MCF 10A (cell line): ENCODE results near the gene RALGAPB. TPM values are rescaled to one million over a fixed set of nuclear protein-coding genes. Genes with fewer than 3 reads are reported as not detected.

Source experiments
- BruUV-seq: library from RNA; stranded (reverse); fragments of 400-500 nt; replicated peaks from 2 replicates; lab custom pipeline; 2021; lab: Mats Ljungman, UMichigan
- CTCF ChIA-PET: fragments of 300-600 bp; sonication (Branson Sonifier 250); formaldehyde crosslinking; extraction: SDS; loops from one replicate; lab custom pipeline; 2021; ENCODE audit warnings: antibody characterized with exemption, inconsistent platforms; lab: Yijun Ruan, JAX
- POLR2A ChIA-PET: fragments of 300-600, 350-650 bp; sonication (Branson Sonifier 250); formaldehyde crosslinking; extraction: SDS; loops from one replicate; lab custom pipeline; 2020; ENCODE audit warnings: antibody characterized with exemption, inconsistent platforms; lab: Yijun Ruan, JAX
- DNase-seq: peaks from one replicate; pipeline ENCODE4 v3.0.0-alpha.2; 2018; ENCODE audit not compliant: unreplicated experiment
- H3K27ac Mint-ChIP-seq: one replicate; pipeline ENCODE4 v1.8.0; 2022; ENCODE audit warnings: mild to moderate bottlenecking, low read depth, mixed read lengths; ENCODE audit not compliant: unreplicated experiment
- H3K27me3 Mint-ChIP-seq: one replicate; pipeline ENCODE4 v1.8.0; 2022; ENCODE audit warnings: mixed read lengths; ENCODE audit not compliant: insufficient read depth, unreplicated experiment
- H3K36me3 Mint-ChIP-seq: one replicate; pipeline ENCODE4 v1.8.0; 2022; ENCODE audit warnings: mild to moderate bottlenecking, moderate library complexity, mixed read lengths; ENCODE audit not compliant: insufficient read depth, unreplicated experiment
- H3K4me1 Mint-ChIP-seq: one replicate; pipeline ENCODE4 v1.8.0; 2022; ENCODE audit warnings: mixed read lengths; ENCODE audit not compliant: insufficient read depth, unreplicated experiment
- H3K4me3 Mint-ChIP-seq: one replicate; pipeline ENCODE4 v1.8.0; 2022; ENCODE audit warnings: mild to moderate bottlenecking, moderate library complexity, mixed read lengths; ENCODE audit not compliant: unreplicated experiment
- H3K9me3 Mint-ChIP-seq: one replicate; pipeline ENCODE4 v1.8.0; 2022; ENCODE audit warnings: mixed read lengths; ENCODE audit not compliant: unreplicated experiment
- intact Hi-C: fragments of 100-400 bp; cut with micrococcal nuclease; formaldehyde crosslinking; loops from 2 replicates; pipeline ENCODE4 v1.14.1; 2022
- total RNA-seq: library from RNA; stranded (reverse); gene quantifications from 2 replicates; pipeline ENCODE4 v1.2.3, GENCODE V29; 2022
- TF ChIP-seq, protein P1 (sequence below): fragments of 200-600 bp; IDR thresholded peaks from one replicate; pipeline ENCODE4 v1.8.0; 2022; ENCODE audit warnings: antibody characterized with exemption, mild to moderate bottlenecking; ENCODE audit not compliant: unreplicated experiment

The RALGAPB gene
- total RNA-seq, 1 experiment from 2014 or later, result 33.8 TPM

DNA sequence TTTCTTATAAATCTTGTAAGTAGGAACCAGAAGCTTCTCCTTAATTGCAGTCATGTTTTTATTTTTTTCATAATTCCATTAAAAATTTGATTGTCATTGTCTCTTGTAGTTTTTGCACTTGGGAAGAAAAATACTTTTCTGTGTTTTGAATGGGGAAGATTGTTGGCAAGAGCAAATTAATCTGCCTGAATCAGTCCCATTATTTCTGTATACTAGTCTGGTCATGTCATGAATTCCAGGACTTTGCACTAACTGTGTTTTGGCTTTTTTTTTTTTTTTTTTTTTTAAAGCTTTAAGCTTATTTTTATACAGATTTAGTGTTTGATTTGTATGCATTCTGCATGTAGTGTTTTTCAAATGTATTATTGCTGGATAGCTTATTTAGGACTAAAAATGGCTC, 47.6 kb downstream of the RALGAPB start:
- Mint-ChIP-seq H3K4me1 (peaks cover 14% of the 10 kb centered on the region), H3K27ac (no peak overlapping the region), H3K9me3 (no peaks in the 10 kb centered on the region), H3K4me3 (no peak overlapping the region), H3K36me3 (peaks cover 41% of the 10 kb centered on the region), H3K27me3 (no peaks in the 10 kb centered on the region)
- intact Hi-C loops, result no loop called here
- DNase-seq, result no peak
- BruUV-seq, result no TSS peak
- ChIA-PET POLR2A (interaction anchor here (0.7 to 3.5 kb wide), 13 partner anchors 9 to 86 kb away, joined by 3 to 19 read pairs (median 5); partner anchors contain the start of genes RALGAPB and SNHG17), CTCF (interaction anchor here (0.6 to 1.9 kb wide), 6 partner anchors 18 to 247 kb away, joined by 3 to 9 read pairs (median 5); partner anchors contain the start of genes RALGAPB and SNHG17)
- TF ChIP-seq, protein P1, sequence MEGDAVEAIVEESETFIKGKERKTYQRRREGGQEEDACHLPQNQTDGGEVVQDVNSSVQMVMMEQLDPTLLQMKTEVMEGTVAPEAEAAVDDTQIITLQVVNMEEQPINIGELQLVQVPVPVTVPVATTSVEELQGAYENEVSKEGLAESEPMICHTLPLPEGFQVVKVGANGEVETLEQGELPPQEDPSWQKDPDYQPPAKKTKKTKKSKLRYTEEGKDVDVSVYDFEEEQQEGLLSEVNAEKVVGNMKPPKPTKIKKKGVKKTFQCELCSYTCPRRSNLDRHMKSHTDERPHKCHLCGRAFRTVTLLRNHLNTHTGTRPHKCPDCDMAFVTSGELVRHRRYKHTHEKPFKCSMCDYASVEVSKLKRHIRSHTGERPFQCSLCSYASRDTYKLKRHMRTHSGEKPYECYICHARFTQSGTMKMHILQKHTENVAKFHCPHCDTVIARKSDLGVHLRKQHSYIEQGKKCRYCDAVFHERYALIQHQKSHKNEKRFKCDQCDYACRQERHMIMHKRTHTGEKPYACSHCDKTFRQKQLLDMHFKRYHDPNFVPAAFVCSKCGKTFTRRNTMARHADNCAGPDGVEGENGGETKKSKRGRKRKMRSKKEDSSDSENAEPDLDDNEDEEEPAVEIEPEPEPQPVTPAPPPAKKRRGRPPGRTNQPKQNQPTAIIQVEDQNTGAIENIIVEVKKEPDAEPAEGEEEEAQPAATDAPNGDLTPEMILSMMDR, result no peak

DNA sequence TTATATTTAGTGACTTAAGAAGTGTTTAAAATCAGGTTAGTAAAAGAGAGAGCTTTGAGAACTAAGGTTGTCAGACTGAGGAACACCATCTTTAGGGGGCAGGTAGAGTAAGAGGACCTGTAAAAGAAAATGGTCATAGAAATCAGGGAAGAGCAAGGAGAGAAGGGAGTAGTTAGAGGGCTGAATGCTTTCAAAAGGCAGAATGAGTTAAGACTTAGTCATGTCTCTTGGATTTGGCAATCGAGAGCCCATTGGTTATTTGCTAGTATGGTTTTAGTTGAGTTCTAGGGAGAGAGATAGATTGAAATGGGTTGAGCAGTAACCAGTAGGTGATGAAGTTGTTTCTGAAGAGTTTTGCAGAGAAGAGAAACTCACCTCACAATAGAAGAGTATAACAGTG, 51.1 kb downstream of the RALGAPB start:
- intact Hi-C loops, result no loop called here
- peak; percentile 71 for DNase-seq
- TF ChIP-seq, protein P1, result no peak
- CTCF ChIA-PET, result interaction anchor here (0.7 to 1.4 kb wide), 4 partner anchors 9 to 556 kb away, joined by 3 to 4 read pairs (median 3); partner anchors contain the start of gene RALGAPB
- peaks cover 14% of the 10 kb centered on the region for H3K4me1 Mint-ChIP-seq
- H3K27ac Mint-ChIP-seq, result peak overlapping the region; percentile 3
- POLR2A ChIA-PET, result interaction anchor here (0.7 to 3.2 kb wide), 8 partner anchors 9 to 102 kb away, joined by 3 to 18 read pairs (median 5); partner anchors contain the start of genes RALGAPB and SNHG17
- H3K9me3 Mint-ChIP-seq, result no peaks in the 10 kb centered on the region
- BruUV-seq, result no TSS peak
- H3K27me3 Mint-ChIP-seq, result no peaks in the 10 kb centered on the region
- H3K4me3 Mint-ChIP-seq, result no peak overlapping the region
- H3K36me3 Mint-ChIP-seq, result peaks cover 53% of the 10 kb centered on the region

DNA sequence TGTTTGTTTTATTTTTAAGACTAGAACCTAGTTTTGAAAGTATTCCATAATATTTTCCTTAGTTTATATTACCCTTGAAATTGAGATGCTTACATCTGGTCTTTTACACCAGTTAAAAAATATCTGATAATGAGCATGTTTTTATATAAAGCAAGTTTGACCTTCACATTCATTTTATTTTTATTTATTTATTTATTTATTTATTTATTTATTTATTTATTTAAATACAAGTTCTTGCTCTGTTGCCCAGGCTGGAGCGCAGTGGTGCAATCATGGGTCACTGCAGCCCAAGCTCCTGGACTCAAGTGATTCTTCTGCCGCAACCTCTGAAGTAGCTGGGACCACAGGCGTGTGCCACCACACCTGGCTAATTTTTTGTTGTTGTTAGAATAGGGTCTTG, 55.5 kb downstream of the RALGAPB start:
- POLR2A ChIA-PET, result interaction anchor here (3.5 kb wide), 1 partner anchor 8 kb away, joined by 14 read pairs; no protein-coding TSS in a partner anchor
- intact Hi-C loops, result no loop called here
- H3K4me1 Mint-ChIP-seq, result peaks cover 9% of the 10 kb centered on the region
- TF ChIP-seq, protein P1, result no peak
- no peak overlapping the region for H3K27ac Mint-ChIP-seq
- no peaks in the 10 kb centered on the region for H3K27me3 Mint-ChIP-seq
- CTCF ChIA-PET, result interaction anchor here (0.6 kb wide), 1 partner anchor 55 kb away, joined by 3 read pairs; no protein-coding TSS in a partner anchor
- H3K4me3 Mint-ChIP-seq, result no peak overlapping the region
- no peaks in the 10 kb centered on the region for H3K9me3 Mint-ChIP-seq
- H3K36me3 Mint-ChIP-seq, result peaks cover 68% of the 10 kb centered on the region
- DNase-seq, result no peak
- BruUV-seq, result no TSS peak

DNA sequence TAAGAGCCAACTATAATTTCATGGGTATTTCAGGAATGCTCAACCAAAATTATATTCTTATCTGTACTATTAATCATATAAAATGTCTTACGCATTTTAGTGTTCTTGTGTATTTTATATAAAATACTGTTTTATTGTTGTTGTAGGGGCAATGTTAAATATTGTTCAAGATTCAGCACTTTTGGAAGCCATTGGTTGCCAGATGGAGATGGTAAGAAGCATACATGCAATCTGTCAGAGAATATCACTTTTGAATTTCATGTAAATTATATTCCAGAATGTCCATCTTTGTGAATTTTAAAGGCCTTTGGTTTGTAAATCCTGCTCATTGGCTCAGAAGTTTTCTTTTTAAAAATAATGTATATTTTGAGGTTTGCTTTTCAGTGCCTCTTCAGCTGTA, 58.4 kb downstream of the RALGAPB start:
- no peak for DNase-seq
- BruUV-seq, result no TSS peak
- H3K27ac Mint-ChIP-seq, result no peak overlapping the region

More for the DNA sequence above, 58.4 kb downstream of the RALGAPB start:
- no peaks in the 10 kb centered on the region for H3K9me3 Mint-ChIP-seq
- peaks cover 3% of the 10 kb centered on the region for H3K4me1 Mint-ChIP-seq
- intact Hi-C loops, result no loop called here
- peaks cover 82% of the 10 kb centered on the region for H3K36me3 Mint-ChIP-seq
- TF ChIP-seq, protein P1, result no peak
- no peaks in the 10 kb centered on the region for H3K27me3 Mint-ChIP-seq
- ChIA-PET CTCF (interaction anchor here (0.6 to 1.3 kb wide), 3 partner anchors 10 to 224 kb away, joined by 3 to 6 read pairs (median 5); no protein-coding TSS in a partner anchor), POLR2A (interaction anchor here (1.2 to 3.5 kb wide), 2 partner anchors 10 to 31 kb away, joined by 3 to 14 read pairs; no protein-coding TSS in a partner anchor)
- H3K4me3 Mint-ChIP-seq, result no peak overlapping the region
